ENCODE measurements around the gene CLPSL1. TPM values are rescaled to one million over a fixed set of nuclear protein-coding genes. Genes with fewer than 3 reads are reported as not detected.

The CLPSL1 gene
- total and polyA plus RNA-seq, 2 donors (not counting 1 experiment from before 2014, with no cell fraction given) = not detected

DNA sequence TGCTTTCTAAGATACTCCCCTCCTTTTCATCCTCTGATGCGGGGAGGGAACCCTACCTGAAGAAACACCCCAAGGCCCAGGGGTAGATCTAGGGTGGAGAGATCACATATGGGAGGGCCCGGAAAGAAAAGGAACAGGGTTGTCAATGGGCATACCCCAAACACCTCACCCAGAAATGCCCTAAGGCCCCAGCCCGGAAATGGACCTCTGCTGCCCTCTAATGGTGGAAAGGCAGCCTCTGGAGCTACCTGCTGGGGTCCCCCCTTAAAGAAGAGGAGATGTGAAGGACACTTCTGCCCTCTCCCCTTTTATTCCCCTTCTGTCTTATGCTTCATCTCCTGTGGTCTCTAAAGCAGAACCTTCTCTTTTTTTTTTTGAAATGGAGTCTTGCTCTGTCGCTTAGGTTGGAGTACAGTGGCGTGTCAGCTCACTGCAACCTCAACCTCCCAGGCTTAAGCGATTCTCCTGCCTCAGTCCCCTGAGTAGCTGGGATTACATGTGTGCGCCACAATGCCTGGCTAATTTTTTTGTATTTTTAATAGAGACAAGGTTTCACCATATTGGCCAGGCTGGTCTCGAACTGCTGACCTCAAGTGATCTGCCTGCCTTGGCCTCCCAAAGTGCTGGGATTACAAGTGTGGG lies 44.4 kb upstream of the CLPSL1 start:
- H3K36me3 ChIP-seq (replicated peaks in 1 of 2; ENCODE audit: control extremely low read depth in 1 of 2, control insufficient read depth in 1 of 2, extremely low read depth in 1 of 2, insufficient read depth in 2 of 2, low read length in 1 of 2) = no peaks in the 10 kb centered on the region
- H3K27me3 ChIP-seq (replicated peaks in 1 of 4; ENCODE audit: control extremely low read depth in 1 of 4, control insufficient read depth in 3 of 4, insufficient read depth in 4 of 4, low read length in 3 of 4) = no peaks in the 10 kb centered on the region
- Mint-ChIP-seq H3K27me3 (no peaks in the 10 kb centered on the region), H3K4me3 (no peak overlapping the region), H3K27ac (peak overlapping the region; percentile 67), H3K9me3 (ENCODE audit: insufficient read depth) (no peaks in the 10 kb centered on the region), H3K4me1 (peaks cover 29% of the 10 kb centered on the region)
- CTCF ChIA-PET = interaction anchor here (0.6 to 12.6 kb wide), 60 partner anchors 9 to 624 kb away, joined by 3 to 369 read pairs (median 4); partner anchors contain the start of genes DEF6 and MAPK14
- H3K9me3 ChIP-seq (ENCODE audit: control extremely low read depth in 1 of 3, control insufficient read depth in 2 of 3, insufficient read depth in 1 of 3, low read length in 2 of 3) = no peaks in the 10 kb centered on the region
- no peaks in the 10 kb centered on the region for H3K79me2 ChIP-seq (ENCODE audit: control insufficient read depth, insufficient read depth, low read length)
- no peak overlapping the region for H3K4me3 ChIP-seq (ENCODE audit: control extremely low read depth in 1 of 5, extremely low read depth in 1 of 5, insufficient read depth in 1 of 5, low read depth in 2 of 5, low read length in 4 of 5)
- peak overlapping the region; percentile 27 for H3K4me2 ChIP-seq (replicated peaks; ENCODE audit: low read depth, low read length, poor library complexity, severe bottlenecking)
- WGBS (ENCODE audit: insufficient coverage) = 59% methylated on average over 3 of the region's 8 CpGs
- intact Hi-C loops (cut with micrococcal nuclease) = no loop called here
- peaks cover 14 to 27% of the 10 kb centered on the region in 2 donors for H3K4me1 ChIP-seq (ENCODE audit: control insufficient read depth in 2 of 2, insufficient read depth in 2 of 2, low read length in 2 of 2)
- DNase-seq = peak; percentile 88
- H4K20me1 ChIP-seq (ENCODE audit: control insufficient read depth, insufficient read depth, low read length, poor library complexity, severe bottlenecking) = no peaks in the 10 kb centered on the region
- H2AFZ ChIP-seq (ENCODE audit: insufficient read depth, low read depth, low read length, poor library complexity, severe bottlenecking) = peak overlapping the region; percentile 48
- no peak overlapping the region for H3K27ac ChIP-seq (ENCODE audit: low read length in 2 of 2)
- POLR2A ChIA-PET = interaction anchor here (0.6 to 0.7 kb wide), 2 partner anchors 118 to 146 kb away, joined by 3 read pairs; no protein-coding TSS in a partner anchor
- H3K9ac ChIP-seq (ENCODE audit: low read length) = no peak overlapping the region
- TF ChIP-seq EZH2 (IDR thresholded peaks at IDR 0.05; ENCODE audit: borderline replicate concordance, insufficient read depth, low read depth, low read length, poor library complexity, severe bottlenecking) (no peak), CTCF (IDR thresholded peaks at IDR 0.05) (peak; percentile 91)
- peak; percentile 9 for ATAC-seq (ENCODE audit: low read depth)

DNA sequence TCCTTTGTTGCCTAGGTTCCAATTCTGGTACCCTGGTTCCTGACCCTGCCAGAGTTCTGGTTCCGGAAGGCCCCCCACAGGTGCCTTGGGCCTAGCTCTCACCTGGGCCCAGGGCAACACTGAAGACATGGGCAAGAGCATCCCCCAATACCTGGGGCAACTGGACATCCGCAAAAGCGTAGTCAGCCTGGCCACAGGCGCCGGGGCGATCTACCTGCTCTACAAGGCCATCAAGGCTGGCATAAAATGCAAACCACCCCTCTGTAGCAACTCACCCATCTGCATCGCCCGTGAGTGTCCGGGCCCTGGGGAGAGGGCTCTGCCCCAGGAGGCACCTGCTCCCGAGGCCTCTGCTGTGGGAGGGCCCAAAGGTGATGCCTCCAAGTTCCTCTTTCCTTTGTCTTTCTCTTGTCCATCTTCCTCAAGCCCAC lies 43.8 kb upstream of the CLPSL1 start, which contains the start of gene ARMC12:
Gene ARMC12, plus strand, starts transcription at position 51 of the 431 bp plus-strand sequence. Its CDS starts 77 bp downstream, at position 128.
- no peaks in the 10 kb centered on the region for H3K9me3 Mint-ChIP-seq (ENCODE audit: insufficient read depth)
- H3K27me3 ChIP-seq (replicated peaks in 1 of 4; ENCODE audit: control extremely low read depth in 1 of 4, control insufficient read depth in 3 of 4, insufficient read depth in 4 of 4, low read length in 3 of 4) = no peaks in the 10 kb centered on the region
- intact Hi-C loops (cut with micrococcal nuclease) = loop anchor here (1.0 kb wide), 4 partner anchors 153 to 440 kb away; partner anchors contain the start of genes DEF6 and FANCE
- H3K9me3 ChIP-seq (ENCODE audit: control extremely low read depth in 1 of 3, control insufficient read depth in 2 of 3, insufficient read depth in 1 of 3, low read length in 2 of 3) = no peaks in the 10 kb centered on the region
- no peak within 1 kb of the TSS for H3K4me3 Mint-ChIP-seq
- no peak within 1 kb of the TSS for H3K27ac ChIP-seq (ENCODE audit: low read length in 2 of 2)
- no peak within 1 kb of the TSS for H3K4me3 ChIP-seq (ENCODE audit: control extremely low read depth in 1 of 5, extremely low read depth in 1 of 5, insufficient read depth in 1 of 5, low read depth in 2 of 5, low read length in 4 of 5)
- H4K20me1 ChIP-seq (ENCODE audit: control insufficient read depth, insufficient read depth, low read length, poor library complexity, severe bottlenecking) = no peaks in the 10 kb centered on the region
- H3K4me1 Mint-ChIP-seq = peaks cover 28% of the 10 kb centered on the region
- peaks cover 14 to 26% of the 10 kb centered on the region in 2 donors for H3K4me1 ChIP-seq (ENCODE audit: control insufficient read depth in 2 of 2, insufficient read depth in 2 of 2, low read length in 2 of 2)
- H3K36me3 ChIP-seq (replicated peaks in 1 of 2; ENCODE audit: control extremely low read depth in 1 of 2, control insufficient read depth in 1 of 2, extremely low read depth in 1 of 2, insufficient read depth in 2 of 2, low read length in 1 of 2) = no peaks in the 10 kb centered on the region
- POLR2A ChIA-PET = interaction anchor here (0.6 to 1.0 kb wide), 2 partner anchors 146 to 152 kb away, joined by 3 to 4 read pairs; no protein-coding TSS in a partner anchor
- no peaks in the 10 kb centered on the region for H3K79me2 ChIP-seq (ENCODE audit: control insufficient read depth, insufficient read depth, low read length)
- peak within 1 kb of the TSS; percentile 27 for H3K4me2 ChIP-seq (replicated peaks; ENCODE audit: low read depth, low read length, poor library complexity, severe bottlenecking)
- CTCF ChIA-PET = interaction anchor here (0.6 to 12.6 kb wide), 59 partner anchors 9 to 1143 kb away, joined by 3 to 369 read pairs (median 4); partner anchors contain the start of genes DEF6 and PPARD
- H3K27me3 Mint-ChIP-seq = no peaks in the 10 kb centered on the region
- no peak for DNase-seq
- H3K9ac ChIP-seq (ENCODE audit: low read length) = no peak within 1 kb of the TSS
- peak within 1 kb of the TSS; percentile 67 for H3K27ac Mint-ChIP-seq
- ATAC-seq (ENCODE audit: low read depth) = no peak
- H2AFZ ChIP-seq (ENCODE audit: insufficient read depth, low read depth, low read length, poor library complexity, severe bottlenecking) = peak within 1 kb of the TSS; percentile 48
- 87% methylated on average over 10 of the region's 10 CpGs for WGBS (ENCODE audit: insufficient coverage)
- TF ChIP-seq CTCF (IDR thresholded peaks at IDR 0.05) (no peak), EZH2 (IDR thresholded peaks at IDR 0.05; ENCODE audit: borderline replicate concordance, insufficient read depth, low read depth, low read length, poor library complexity, severe bottlenecking) (no peak)
